Panc1 (cell line): ENCODE results near the gene CENPP. TPM values are rescaled to one million over a fixed set of nuclear protein-coding genes. Genes with fewer than 3 reads are reported as not detected.

Source experiments
- ATAC-seq: fragments of 200-7000 bp; cut with Tn5 transposase; 2 replicates; pipeline ENCODE4 v1.9.1; 2020; ENCODE audit warnings: mild to moderate bottlenecking, moderate library complexity
- BruUV-seq: library from RNA; stranded (reverse); fragments of 400-500 nt; replicated peaks from 2 replicates; lab custom pipeline; 2021; lab: Mats Ljungman, UMichigan
- CTCF ChIA-PET: fragments of 300-600 bp; sonication (Branson Sonifier 250); formaldehyde crosslinking; loops from one replicate; lab custom pipeline; 2022; ENCODE audit warnings: antibody characterized with exemption; lab: Charles Lee
- POLR2A ChIA-PET: fragments of 300-600 bp; sonication (Branson Sonifier 250); formaldehyde crosslinking; loops from one replicate; lab custom pipeline; 2022; ENCODE audit warnings: antibody characterized with exemption; lab: Charles Lee
- DNase-seq: peaks from one replicate; pipeline ENCODE4 v3.0.0-alpha.2; 2010; ENCODE audit warnings: low read depth, low spot score
- H3K27ac ChIP-seq: 2 replicates; pipeline ENCODE4 v1.5.1; 2011; ENCODE audit warnings: mild to moderate bottlenecking, low read length, inconsistent platforms
- H3K27me3 ChIP-seq: fragments of 200-500 bp; sonication (Bioruptor generic); 2 replicates; pipeline ENCODE4 v1.6.0; 2014; ENCODE audit warnings: low read length, inconsistent platforms; ENCODE audit not compliant: control insufficient read depth, insufficient read depth
- H3K36me3 ChIP-seq: fragments of 200-500 bp; sonication (Bioruptor generic); 2 replicates; pipeline ENCODE4 v1.5.1; 2014; ENCODE audit warnings: inconsistent platforms, mild to moderate bottlenecking, low read length, moderate library complexity; ENCODE audit not compliant: control insufficient read depth, insufficient read depth
- H3K4me1 ChIP-seq: 2 replicates; pipeline ENCODE4 v1.5.1; 2011; ENCODE audit warnings: inconsistent platforms, mild to moderate bottlenecking, low read length, moderate library complexity; ENCODE audit not compliant: control insufficient read depth, insufficient read depth
- H3K4me3 ChIP-seq, 2 experiments: 2 replicates each; pipeline ENCODE4 v1.5.1; 2011 to 2012; ENCODE audit warnings: low read depth in 2 of 2, low read length in 2 of 2, mild to moderate bottlenecking in 2 of 2, inconsistent platforms in 1 of 2, moderate library complexity in 1 of 2
- H3K9me3 ChIP-seq: fragments of 200-500 bp; sonication (Bioruptor generic); 2 replicates; pipeline ENCODE4 v1.5.1; 2014; ENCODE audit warnings: low read depth, mild to moderate bottlenecking, inconsistent platforms, low read length, moderate library complexity; ENCODE audit not compliant: control insufficient read depth, insufficient read depth
- CTCF ChIP-seq: fragments of 450-650 bp; IDR thresholded peaks from 2 replicates; pipeline ENCODE4 v1.5.1; 2017; ENCODE audit warnings: mild to moderate bottlenecking
- POLR2AphosphoS5 ChIP-seq: IDR thresholded peaks from 2 replicates; pipeline ENCODE4 v1.6.1; 2012; ENCODE audit warnings: mild to moderate bottlenecking, low read depth, low read length, moderate library complexity
- SIN3A ChIP-seq: IDR thresholded peaks from 2 replicates; pipeline ENCODE4 v1.6.1; 2012; ENCODE audit warnings: low read depth, mild to moderate bottlenecking, low read length, moderate library complexity, borderline replicate concordance; ENCODE audit not compliant: insufficient read depth
- TCF7L2 ChIP-seq: IDR thresholded peaks from 2 replicates; pipeline ENCODE4 v1.6.1; 2011; ENCODE audit warnings: mild to moderate bottlenecking, low read depth, low read length, inconsistent platforms
- in situ Hi-C: cut with HindIII; loops from 2 replicates; pipeline ENCODE4 v1.10.0; 2016; ENCODE audit warnings: low sequenced_read_pairs, low pct_unique_long_range_greater_than_20kb
- intact Hi-C: fragments of 100-400 bp; cut with micrococcal nuclease; formaldehyde crosslinking; loops from one replicate; pipeline ENCODE4 v1.10.0; 2022; ENCODE audit not compliant: unreplicated experiment
- total RNA-seq: library from RNA; stranded (reverse); gene quantifications from one replicate; pipeline ENCODE4 v1.2.1, GENCODE V29; 2021; ENCODE audit not compliant: unreplicated experiment
- TF ChIP-seq, protein P1 (sequence below), 2 experiments: IDR thresholded peaks; 2 replicates each; pipeline ENCODE4 v1.6.1; 2011 to 2012; ENCODE audit warnings: low read depth in 2 of 2, control low read depth in 1 of 2, low read length in 1 of 2, mild to moderate bottlenecking in 1 of 2, moderate library complexity in 1 of 2; ENCODE audit not compliant: insufficient read depth in 1 of 2

Gene CENPP
- total RNA-seq, 1 experiment from 2014 or later, result 6.7 TPM

DNA sequence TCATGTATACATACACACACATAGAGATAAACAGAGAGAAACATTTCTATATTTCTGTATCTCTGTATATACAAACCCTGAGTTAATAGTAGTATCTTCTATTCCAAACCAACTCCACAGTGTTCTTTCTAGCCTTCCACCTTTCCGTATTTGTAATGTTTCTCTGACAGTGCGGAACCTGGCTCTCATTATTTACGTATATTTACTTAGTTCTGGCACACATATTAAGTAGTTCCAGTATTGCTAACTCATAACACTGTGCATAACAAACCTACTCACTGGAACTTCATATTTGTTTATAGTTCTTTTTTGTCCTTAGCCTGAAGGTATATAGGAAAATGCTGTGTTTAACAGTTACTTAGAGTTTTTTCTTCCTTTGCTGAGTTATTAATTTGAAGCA lies 72.1 kb downstream of the CENPP start:
- ChIA-PET POLR2A (no interaction called here), CTCF (no interaction called here)
- DNase-seq, result no peak
- no TSS peak for BruUV-seq
- Histone ChIP-seq H3K36me3 (no peaks in the 10 kb centered on the region), H3K27me3 (no peaks in the 10 kb centered on the region), H3K9me3 (no peaks in the 10 kb centered on the region), H3K27ac (no peak overlapping the region), H3K4me1 (no peaks in the 10 kb centered on the region), H3K4me3 (no peak overlapping the region)
- in situ Hi-C loops, result no loop called here
- no peak for ATAC-seq
- no peak for TF ChIP-seq CTCF
- no peak for TF ChIP-seq TCF7L2
- no peak for TF ChIP-seq POLR2AphosphoS5
- TF ChIP-seq, protein P1, sequence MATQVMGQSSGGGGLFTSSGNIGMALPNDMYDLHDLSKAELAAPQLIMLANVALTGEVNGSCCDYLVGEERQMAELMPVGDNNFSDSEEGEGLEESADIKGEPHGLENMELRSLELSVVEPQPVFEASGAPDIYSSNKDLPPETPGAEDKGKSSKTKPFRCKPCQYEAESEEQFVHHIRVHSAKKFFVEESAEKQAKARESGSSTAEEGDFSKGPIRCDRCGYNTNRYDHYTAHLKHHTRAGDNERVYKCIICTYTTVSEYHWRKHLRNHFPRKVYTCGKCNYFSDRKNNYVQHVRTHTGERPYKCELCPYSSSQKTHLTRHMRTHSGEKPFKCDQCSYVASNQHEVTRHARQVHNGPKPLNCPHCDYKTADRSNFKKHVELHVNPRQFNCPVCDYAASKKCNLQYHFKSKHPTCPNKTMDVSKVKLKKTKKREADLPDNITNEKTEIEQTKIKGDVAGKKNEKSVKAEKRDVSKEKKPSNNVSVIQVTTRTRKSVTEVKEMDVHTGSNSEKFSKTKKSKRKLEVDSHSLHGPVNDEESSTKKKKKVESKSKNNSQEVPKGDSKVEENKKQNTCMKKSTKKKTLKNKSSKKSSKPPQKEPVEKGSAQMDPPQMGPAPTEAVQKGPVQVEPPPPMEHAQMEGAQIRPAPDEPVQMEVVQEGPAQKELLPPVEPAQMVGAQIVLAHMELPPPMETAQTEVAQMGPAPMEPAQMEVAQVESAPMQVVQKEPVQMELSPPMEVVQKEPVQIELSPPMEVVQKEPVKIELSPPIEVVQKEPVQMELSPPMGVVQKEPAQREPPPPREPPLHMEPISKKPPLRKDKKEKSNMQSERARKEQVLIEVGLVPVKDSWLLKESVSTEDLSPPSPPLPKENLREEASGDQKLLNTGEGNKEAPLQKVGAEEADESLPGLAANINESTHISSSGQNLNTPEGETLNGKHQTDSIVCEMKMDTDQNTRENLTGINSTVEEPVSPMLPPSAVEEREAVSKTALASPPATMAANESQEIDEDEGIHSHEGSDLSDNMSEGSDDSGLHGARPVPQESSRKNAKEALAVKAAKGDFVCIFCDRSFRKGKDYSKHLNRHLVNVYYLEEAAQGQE (IDR thresholded peaks at IDR 0.05; ENCODE audit: insufficient read depth in 1 of 2, low read depth in 2 of 2, low read length in 1 of 2), result no peak
- no peak for TF ChIP-seq SIN3A
- intact Hi-C loops, result no loop called here

GRCh38 chr9:92402360-92402759 lies 76.6 kb downstream of the CENPP start:
- H3K27me3 ChIP-seq, result no peaks in the 10 kb centered on the region
- no peak for DNase-seq
- H3K4me3 ChIP-seq, result no peak overlapping the region
- no peak overlapping the region for H3K27ac ChIP-seq
- CTCF ChIA-PET, result no interaction called here
- ATAC-seq, result no peak
- intact Hi-C loops (no loop called here), in situ Hi-C loops (no loop called here)
- POLR2A ChIA-PET, result no interaction called here
- H3K4me1 ChIP-seq, result no peaks in the 10 kb centered on the region
- H3K36me3 ChIP-seq, result no peaks in the 10 kb centered on the region
- BruUV-seq, result no TSS peak
- TF ChIP-seq CTCF, result no peak
- TF ChIP-seq, protein P1 (IDR thresholded peaks at IDR 0.05; ENCODE audit: insufficient read depth in 1 of 2, low read depth in 2 of 2, low read length in 1 of 2), result no peak
- no peak for TF ChIP-seq TCF7L2
- TF ChIP-seq SIN3A, result no peak
- no peak for TF ChIP-seq POLR2AphosphoS5
- H3K9me3 ChIP-seq, result no peaks in the 10 kb centered on the region
